Suprapubic skin (tissue), 4 donors: ENCODE results near the gene GNG4. TPM values are rescaled to one million over a fixed set of nuclear protein-coding genes. Genes with fewer than 3 reads are reported as not detected.
"Not testable (repeated sequence)": the region's sequence is repeated elsewhere in the genome, so short reads cannot be mapped to it uniquely, and the experiment has no call there.

ENCODE experiments used
- DNase-seq, 2 donors: peaks; one replicate each; pipeline ENCODE4 v3.0.0-alpha.2; 2019; ENCODE audit warnings: low spot score in 2 of 2
- H3K27ac ChIP-seq: fragments of 200-600 bp; sonication (generic); one replicate; pipeline ENCODE4 v1.5.1; 2019
- H3K27me3 ChIP-seq: fragments of 200-600 bp; sonication (generic); one replicate; pipeline ENCODE4 v1.5.1; 2019
- H3K36me3 ChIP-seq: fragments of 200-600 bp; sonication (generic); one replicate; pipeline ENCODE4 v1.5.1; 2019
- H3K4me1 ChIP-seq: fragments of 200-600 bp; sonication (generic); one replicate; pipeline ENCODE4 v1.5.1; 2019
- H3K4me3 ChIP-seq: fragments of 200-600 bp; sonication (generic); one replicate; pipeline ENCODE4 v1.5.1; 2019; ENCODE audit warnings: mild to moderate bottlenecking
- H3K9me3 ChIP-seq: fragments of 200-600 bp; sonication (generic); one replicate; pipeline ENCODE4 v1.5.1; 2019
- EP300 ChIP-seq: sonication (generic); formaldehyde crosslinking; IDR thresholded peaks from one replicate; pipeline ENCODE4 v1.6.1; 2017; ENCODE audit warnings: antibody characterized with exemption
- POLR2A ChIP-seq, 2 donors: fragments of 450-650 bp; IDR thresholded peaks; one replicate each; pipeline ENCODE4 v1.6.1; 2017; ENCODE audit warnings: antibody characterized with exemption in 2 of 2, mild to moderate bottlenecking in 2 of 2, moderate library complexity in 2 of 2
- POLR2AphosphoS5 ChIP-seq, 3 donors: sonication (generic); formaldehyde crosslinking; IDR thresholded peaks; one replicate each; pipeline ENCODE4 v1.6.1; 2017; ENCODE audit warnings: antibody characterized with exemption in 3 of 3
- WGBS: methylation state at CpG from one replicate; pipeline ENCODE4 v1.1.5; 2018; 5-methylcytosine and 5-hydroxymethylcytosine counted together
- total RNA-seq, 4 donors: library from RNA; depleted of rRNA; stranded (reverse); fragments of >200 nt; gene quantifications; one replicate each; pipeline ENCODE4 v1.1.0, GENCODE V29; 2016
- TF ChIP-seq, protein P1 (sequence below), 2 donors: fragments of 200-600 bp in 1 of 2; fragments of 450-650 bp in 1 of 2; sonication (generic) in 1 of 2; IDR thresholded peaks; one replicate each; pipeline ENCODE4 v1.5.1; 2016 to 2019; ENCODE audit warnings: antibody characterized with exemption in 2 of 2, mild to moderate bottlenecking in 1 of 2, moderate library complexity in 1 of 2

Gene GNG4
- total RNA-seq, 4 donors from 2014 or later: 0.13 to 0.76 (median 0.72) TPM; not detected in 1

DNA sequence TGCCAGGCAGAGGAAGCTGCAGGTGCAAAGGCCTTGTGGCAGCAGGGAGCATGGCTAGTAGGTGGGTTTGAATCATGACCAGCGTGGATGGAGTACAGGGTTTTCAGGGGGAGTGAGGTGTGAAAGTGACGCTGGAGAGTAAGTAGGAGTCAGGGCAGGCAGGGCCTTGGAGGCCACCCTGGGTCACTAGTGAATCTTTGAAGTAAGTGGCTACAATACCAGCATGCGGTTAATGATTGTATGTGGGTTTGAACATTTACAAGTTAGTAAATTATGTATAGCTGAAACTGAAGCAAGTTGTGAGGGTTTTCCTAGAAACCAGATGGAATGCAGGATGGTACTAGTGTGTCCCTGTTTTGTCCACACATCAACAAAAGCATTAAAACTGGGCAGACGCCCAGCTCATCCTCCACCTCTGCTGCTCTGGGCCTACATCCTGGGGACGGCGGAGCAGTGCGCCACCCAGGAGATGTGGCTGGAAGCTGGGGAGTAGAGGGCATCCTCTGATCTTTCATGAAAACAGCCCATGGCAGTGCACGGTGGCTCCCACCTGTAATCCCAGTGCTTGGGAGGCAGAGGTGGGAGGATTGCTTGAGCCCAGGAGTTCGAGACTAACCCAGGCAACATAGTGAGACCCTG is 104.2 kb downstream of the GNG4 start:
- no peak for TF ChIP-seq POLR2AphosphoS5 (IDR thresholded peaks at IDR 0.05)
- no peak for TF ChIP-seq POLR2A (IDR thresholded peaks at IDR 0.05)
- TF ChIP-seq, protein P1, sequence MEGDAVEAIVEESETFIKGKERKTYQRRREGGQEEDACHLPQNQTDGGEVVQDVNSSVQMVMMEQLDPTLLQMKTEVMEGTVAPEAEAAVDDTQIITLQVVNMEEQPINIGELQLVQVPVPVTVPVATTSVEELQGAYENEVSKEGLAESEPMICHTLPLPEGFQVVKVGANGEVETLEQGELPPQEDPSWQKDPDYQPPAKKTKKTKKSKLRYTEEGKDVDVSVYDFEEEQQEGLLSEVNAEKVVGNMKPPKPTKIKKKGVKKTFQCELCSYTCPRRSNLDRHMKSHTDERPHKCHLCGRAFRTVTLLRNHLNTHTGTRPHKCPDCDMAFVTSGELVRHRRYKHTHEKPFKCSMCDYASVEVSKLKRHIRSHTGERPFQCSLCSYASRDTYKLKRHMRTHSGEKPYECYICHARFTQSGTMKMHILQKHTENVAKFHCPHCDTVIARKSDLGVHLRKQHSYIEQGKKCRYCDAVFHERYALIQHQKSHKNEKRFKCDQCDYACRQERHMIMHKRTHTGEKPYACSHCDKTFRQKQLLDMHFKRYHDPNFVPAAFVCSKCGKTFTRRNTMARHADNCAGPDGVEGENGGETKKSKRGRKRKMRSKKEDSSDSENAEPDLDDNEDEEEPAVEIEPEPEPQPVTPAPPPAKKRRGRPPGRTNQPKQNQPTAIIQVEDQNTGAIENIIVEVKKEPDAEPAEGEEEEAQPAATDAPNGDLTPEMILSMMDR (IDR thresholded peaks at IDR 0.05): no peak
- no peak for TF ChIP-seq EP300
- Histone ChIP-seq H3K27me3 (peaks cover 4% of the 10 kb centered on the region), H3K27ac (no peak overlapping the region), H3K36me3 (no peaks in the 10 kb centered on the region), H3K9me3 (no peaks in the 10 kb centered on the region), H3K4me1 (no peaks in the 10 kb centered on the region), H3K4me3 (no peak overlapping the region)
- no peak for DNase-seq
- 92% methylated on average over 9 of the region's 9 CpGs for WGBS

DNA sequence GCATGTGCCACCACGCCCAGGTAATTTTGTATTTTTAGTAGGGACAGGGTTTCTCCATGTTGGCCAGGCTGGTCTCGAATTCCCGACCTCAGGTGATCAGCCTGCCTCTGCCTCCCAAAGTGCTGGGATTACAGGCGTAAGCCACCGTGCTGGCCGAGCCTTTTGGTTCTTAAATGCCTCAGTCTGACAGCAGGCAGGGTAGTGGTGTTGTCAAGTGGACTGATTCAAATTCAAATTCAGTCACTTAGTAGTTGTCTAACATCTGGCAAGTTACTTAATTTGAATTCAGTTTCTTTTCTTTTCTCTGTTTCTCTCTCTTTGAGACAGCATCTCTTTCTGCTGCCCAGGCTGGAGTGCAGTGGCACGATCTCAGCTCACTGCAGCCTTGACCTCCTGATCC is 106.7 kb downstream of the GNG4 start:
- 75% methylated on average over 7 of the region's 7 CpGs for WGBS
- not testable (repeated sequence) for DNase-seq, H3K4me3 ChIP-seq, H3K9me3 ChIP-seq, H3K4me1 ChIP-seq, H3K27me3 ChIP-seq, H3K27ac ChIP-seq, H3K36me3 ChIP-seq

DNA sequence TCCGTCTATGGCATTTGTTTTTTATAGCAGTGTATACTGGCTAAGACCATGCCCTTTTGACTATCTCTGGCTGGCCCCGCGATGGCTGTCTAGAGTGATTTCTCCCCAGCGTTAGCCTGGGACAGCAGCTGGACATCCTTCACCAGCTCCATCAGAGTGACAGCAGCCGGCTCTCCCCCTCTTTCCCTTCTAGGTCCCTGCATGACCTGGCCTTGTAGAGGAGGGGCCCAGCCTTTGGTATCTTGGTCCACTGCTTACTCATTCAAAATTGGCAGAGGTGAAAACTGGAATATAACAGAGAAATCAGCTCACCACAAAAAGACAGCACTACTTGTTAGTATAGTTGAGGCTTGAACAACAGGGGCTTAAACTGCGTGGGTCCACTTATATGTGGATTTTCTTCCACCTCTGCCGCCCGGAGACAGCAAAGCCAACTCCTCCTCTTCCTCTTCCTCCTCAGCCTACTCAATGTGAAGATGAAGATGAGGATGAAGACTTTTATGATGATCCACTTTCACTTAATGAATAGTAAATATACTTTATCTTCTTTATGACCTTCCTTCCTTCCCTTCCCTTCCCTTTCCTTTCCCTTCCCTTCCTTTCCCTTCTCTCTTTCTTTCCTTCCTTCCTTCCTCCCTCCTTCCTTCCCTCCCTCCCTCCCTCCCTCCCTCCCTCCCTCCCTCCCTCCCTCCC is 116.0 kb downstream of the GNG4 start:
- TF ChIP-seq, protein P1 (IDR thresholded peaks at IDR 0.05): no peak
- no peak for TF ChIP-seq EP300
- TF ChIP-seq POLR2A (IDR thresholded peaks at IDR 0.05): no peak
- no peak for TF ChIP-seq POLR2AphosphoS5 (IDR thresholded peaks at IDR 0.05)
- no peak overlapping the region for H3K27ac ChIP-seq
- DNase-seq: no peak
- no peak overlapping the region for H3K4me3 ChIP-seq
- H3K9me3 ChIP-seq: no peaks in the 10 kb centered on the region
- WGBS: 81% methylated on average over 8 of the region's 8 CpGs
- no peaks in the 10 kb centered on the region for H3K36me3 ChIP-seq
- no peaks in the 10 kb centered on the region for H3K4me1 ChIP-seq
- H3K27me3 ChIP-seq: no peaks in the 10 kb centered on the region

DNA sequence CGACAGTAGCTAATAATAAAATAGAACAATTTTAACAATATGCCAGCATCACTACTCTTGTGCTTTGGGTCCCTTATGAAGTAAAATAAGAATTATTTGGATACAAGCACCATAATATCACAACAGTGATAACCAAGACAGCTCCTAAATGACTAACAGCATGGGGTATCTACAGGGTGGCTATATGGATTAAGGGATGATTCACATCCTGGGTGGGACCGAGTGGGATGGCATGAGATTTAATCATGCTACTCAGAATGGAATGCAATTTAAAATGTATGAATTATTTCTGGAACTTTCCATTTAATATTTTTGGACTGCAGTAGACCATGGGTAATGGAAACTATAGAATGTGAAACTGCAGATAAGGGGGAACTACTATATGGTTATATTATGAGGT is 117.2 kb downstream of the GNG4 start:
- DNase-seq: no peak
- TF ChIP-seq EP300 (no peak), POLR2AphosphoS5 (IDR thresholded peaks at IDR 0.05) (no peak), POLR2A (IDR thresholded peaks at IDR 0.05) (no peak)
- TF ChIP-seq, protein P1 (IDR thresholded peaks at IDR 0.05): no peak
- Histone ChIP-seq H3K9me3 (no peaks in the 10 kb centered on the region), H3K4me3 (no peak overlapping the region), H3K4me1 (no peaks in the 10 kb centered on the region), H3K27ac (no peak overlapping the region), H3K27me3 (no peaks in the 10 kb centered on the region), H3K36me3 (no peaks in the 10 kb centered on the region)
- WGBS: 72% methylated on average over 2 of the region's 2 CpGs

DNA sequence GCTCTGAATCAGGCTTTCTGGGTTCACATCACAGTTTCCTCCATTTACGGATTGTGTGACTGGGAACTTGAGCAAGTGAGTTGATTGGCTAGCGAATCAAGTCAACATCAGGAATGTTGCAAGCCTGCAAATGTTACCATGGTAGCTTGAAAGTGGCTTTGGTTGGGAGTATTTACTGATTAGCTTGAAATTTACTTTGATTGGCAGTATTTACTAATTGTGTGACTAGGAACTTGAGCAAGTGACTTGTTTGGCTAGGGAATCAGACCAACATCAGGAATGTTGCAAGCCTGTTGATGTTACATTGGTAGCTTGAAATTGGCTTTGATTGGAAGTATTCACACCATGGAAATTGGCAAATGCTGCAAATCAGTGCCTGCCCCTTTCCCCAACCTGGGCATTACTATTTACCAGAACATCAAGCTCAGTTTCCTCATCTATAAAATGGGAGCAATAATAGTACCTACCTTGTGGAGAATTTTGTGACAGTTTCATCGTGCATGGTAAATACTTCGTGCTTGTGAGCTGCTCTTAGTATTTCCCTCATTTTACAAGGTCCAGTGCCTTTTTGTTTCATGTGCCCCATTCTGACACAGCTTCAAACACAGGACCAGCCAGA is 122.3 kb downstream of the GNG4 start:
- Histone ChIP-seq H3K27me3 (no peaks in the 10 kb centered on the region), H3K4me1 (no peaks in the 10 kb centered on the region), H3K36me3 (no peaks in the 10 kb centered on the region), H3K27ac (no peak overlapping the region), H3K4me3 (no peak overlapping the region), H3K9me3 (no peaks in the 10 kb centered on the region)
- TF ChIP-seq POLR2A (IDR thresholded peaks at IDR 0.05) (no peak), POLR2AphosphoS5 (IDR thresholded peaks at IDR 0.05) (no peak), EP300 (no peak)
- TF ChIP-seq, protein P1 (IDR thresholded peaks at IDR 0.05): no peak
- WGBS: 92% methylated on average over 4 of the region's 4 CpGs
- no peak for DNase-seq
